HG03565 (cell line): Measurements from ENCODE around the gene CARNS1.

ENCODE experiments used
- ATAC-seq: cut with Tn5 transposase; IDR thresholded peaks from one replicate; pipeline ENCODE4 v1.9.1; 2021; ENCODE audit warnings: mild to moderate bottlenecking, moderate library complexity; ENCODE audit not compliant: unreplicated experiment

CARNS1 gene

DNA sequence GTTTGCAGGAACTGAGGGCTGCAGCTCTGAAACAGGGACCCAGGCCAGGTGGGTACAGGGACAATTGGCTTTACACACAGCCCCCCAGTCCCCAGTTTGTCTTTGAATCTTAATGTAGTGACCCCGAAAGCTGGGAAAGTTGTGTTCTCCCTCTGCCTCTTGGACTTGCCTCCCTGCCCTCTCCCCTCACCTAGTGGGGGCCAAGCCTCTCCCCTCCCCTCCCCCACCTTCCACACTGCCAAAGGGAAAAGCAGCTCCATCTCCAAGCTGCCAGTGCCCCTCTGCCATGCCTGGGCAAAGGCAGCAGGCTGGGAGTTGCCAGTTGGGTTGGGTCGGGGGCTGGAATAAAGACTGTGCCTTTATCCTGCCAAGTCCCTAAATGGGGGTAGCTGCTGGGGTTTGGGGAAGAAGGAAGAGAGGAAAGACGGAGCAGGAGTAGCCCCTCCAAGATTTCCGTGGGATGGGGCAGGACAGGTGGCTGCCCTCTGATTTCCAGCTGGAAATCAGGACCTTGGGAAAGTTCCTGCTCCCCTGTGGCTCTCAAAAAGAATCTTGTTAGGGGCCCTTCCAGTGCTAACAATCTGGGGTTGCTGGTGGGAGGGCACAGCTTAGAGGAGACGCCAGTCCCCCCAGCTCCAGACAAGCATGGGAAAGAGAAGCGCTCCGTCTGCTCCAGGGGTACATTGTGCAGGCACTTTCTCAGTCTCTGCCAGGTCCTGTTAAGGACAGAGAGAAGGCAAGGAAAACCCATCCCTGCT lies 39.2 kb upstream of the CARNS1 start:
- ATAC-seq, result no peak

GRCh38 chr11:67376873-67377808 lies 38.3 kb upstream of the CARNS1 start:
- no peak for ATAC-seq

GRCh38 chr11:67378544-67378943 lies 36.9 kb upstream of the CARNS1 start:
- ATAC-seq, result no peak

- no peak for ATAC-seq
These were observed 36.1 kb upstream of the CARNS1 start for GRCh38 chr11:67379061-67380058.

- ATAC-seq, result no peak
These were observed 34.1 kb upstream of the CARNS1 start for GRCh38 chr11:67381244-67381972.

DNA sequence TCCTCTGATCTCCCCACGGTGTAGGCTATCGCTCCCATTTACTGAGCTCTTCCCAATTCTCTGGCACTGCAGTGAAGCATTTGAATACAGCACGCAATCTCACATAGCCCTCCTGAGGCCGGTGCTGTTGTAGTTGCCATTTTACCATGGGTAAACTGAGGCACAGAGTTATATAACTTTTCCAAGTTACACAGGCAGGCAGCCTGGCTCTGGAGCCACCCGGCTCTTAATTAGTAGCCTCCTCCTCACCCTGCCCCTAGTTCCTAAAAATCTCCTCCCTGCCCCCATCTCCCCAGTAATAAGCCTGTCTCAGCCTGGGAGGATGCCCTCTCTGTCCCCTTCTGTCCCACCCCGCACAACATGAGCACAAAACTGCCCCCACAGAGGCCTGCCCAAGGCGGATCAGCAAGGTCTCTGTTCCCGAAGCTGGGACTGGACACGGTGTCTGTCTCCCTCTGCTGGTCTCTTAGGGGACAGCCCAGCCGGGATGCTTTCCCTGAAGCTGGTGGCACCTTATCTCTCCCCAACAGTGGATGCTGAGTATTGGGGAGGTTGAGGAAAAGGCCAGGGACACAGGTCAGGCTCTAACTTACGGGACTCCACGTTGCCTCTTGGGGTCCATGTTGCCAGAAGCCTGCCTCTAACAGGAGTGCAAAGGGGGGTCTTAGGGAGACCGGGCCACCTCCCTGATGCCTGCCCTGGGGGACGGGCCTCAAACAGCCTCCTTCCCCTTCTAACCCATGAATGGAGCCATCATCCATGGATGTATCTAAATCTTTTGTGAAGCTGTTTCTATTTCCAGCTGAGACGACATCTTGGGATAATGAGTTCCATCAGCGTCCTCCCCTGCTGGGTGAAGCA lies 33.0 kb upstream of the CARNS1 start:
- ATAC-seq, result no peak

- no peak for ATAC-seq
These were observed 30.6 kb upstream of the CARNS1 start for GRCh38 chr11:67384851-67385366.

GRCh38 chr11:67387069-67387468 lies 28.4 kb upstream of the CARNS1 start:
- no peak for ATAC-seq

DNA sequence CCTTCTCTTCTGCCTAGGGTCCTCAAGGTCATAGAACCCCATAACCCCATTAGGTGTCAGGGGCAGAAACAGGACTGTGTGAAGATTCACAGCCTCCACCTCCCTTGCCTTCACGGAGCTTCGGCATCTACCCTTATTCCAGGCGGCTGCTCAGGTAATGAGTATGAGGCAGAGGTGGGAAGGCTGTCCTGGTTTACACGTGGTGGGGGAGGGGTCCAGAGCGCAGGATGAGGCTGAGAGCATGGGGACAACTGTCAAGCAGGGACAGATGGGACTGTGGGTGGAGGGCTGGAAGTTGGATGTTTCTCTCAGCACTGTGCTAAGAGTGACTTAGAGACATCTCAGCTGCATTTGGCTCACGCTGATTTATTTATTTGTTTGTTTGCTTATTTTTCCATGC lies 28.0 kb upstream of the CARNS1 start:
- no peak for ATAC-seq

- ATAC-seq, result no peak
These were observed 26.0 kb upstream of the CARNS1 start for GRCh38 chr11:67389477-67389876.

DNA sequence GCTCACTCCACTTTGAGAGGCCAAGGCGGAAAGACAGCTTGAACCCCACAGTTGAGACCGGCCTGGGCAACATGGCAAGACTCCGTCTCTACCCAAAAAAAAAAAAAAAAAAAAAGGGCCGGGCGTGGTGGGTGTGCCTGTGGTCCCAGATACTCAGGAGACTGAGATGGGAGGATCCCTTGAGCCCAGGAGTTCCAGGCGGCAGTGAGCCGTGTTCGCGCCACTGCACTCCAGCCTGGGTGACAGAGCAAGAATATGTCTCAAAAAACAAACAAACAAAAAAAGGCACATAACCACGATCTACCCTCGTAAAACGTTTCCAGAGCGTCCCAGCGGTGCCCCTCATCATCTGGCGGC lies 24.6 kb upstream of the CARNS1 start:
- no peak for ATAC-seq

GRCh38 chr11:67391304-67392182 lies 23.9 kb upstream of the CARNS1 start, which contains the start of gene RAD9A:
RAD9A (plus strand) TSS chr11:67391986; CDS start chr11:67392045, 59 bp downstream.
- peak; percentile 62 for ATAC-seq

- no peak for ATAC-seq
These were observed 23.2 kb upstream of the CARNS1 start for GRCh38 chr11:67392183-67392715.

GRCh38 chr11:67393437-67393836 lies 22.0 kb upstream of the CARNS1 start:
- no peak for ATAC-seq

DNA sequence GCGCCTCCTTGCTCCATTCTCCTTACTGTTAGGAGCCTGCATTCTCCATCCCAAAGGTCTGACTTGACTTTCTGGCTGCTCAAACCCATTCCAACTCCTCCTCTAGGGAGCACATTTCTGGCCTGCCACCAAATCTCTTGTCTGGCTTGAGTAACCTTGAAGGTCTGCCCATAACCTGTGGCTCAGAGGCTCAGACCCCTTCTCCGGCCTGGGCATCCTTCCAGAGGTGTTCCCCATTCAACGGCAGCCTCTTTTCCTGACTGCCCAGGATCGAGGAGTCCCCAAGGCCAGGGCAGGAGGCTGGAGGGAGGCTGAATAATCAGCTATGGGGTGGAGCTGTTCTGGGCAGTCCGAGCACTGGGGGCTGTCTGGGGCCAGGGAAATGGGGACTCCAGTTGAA lies 21.5 kb upstream of the CARNS1 start:
- no peak for ATAC-seq

- no peak for ATAC-seq
These were observed 19.8 kb upstream of the CARNS1 start for GRCh38 chr11:67395555-67396258.

GRCh38 chr11:67396259-67396581 lies 19.3 kb upstream of the CARNS1 start:
- ATAC-seq, result no peak
